SK-N-SH treated with all-trans-retinoic acid at 6 μM for 48 hours (cell line): ENCODE results near the gene GTF2F2.

Source experiments
- ATAC-seq: fragments of 200-7000 bp; cut with Tn5 transposase; 3 replicates; pipeline ENCODE4 v1.9.1; 2020; ENCODE audit warnings: mild to moderate bottlenecking, moderate library complexity
- CREB5 ChIP-seq: fragments of 250-450 bp; sonication (Bioruptor Pico); IDR thresholded peaks from 2 replicates; pipeline ENCODE4 v1.5.1; 2020; ENCODE audit warnings: low read depth, mild to moderate bottlenecking, moderate library complexity
- CSDC2 ChIP-seq: fragments of 250-450 bp; sonication (Bioruptor Pico); IDR thresholded peaks from 2 replicates; pipeline ENCODE4 v1.5.0; 2020; ENCODE audit warnings: mild to moderate bottlenecking, moderate library complexity
- GLIS3 ChIP-seq: fragments of 250-450 bp; sonication (Bioruptor Pico); IDR thresholded peaks from 2 replicates; pipeline ENCODE4 v1.5.0; 2020; ENCODE audit warnings: mild to moderate bottlenecking, moderate library complexity
- ISL1 ChIP-seq: fragments of 250-450 bp; sonication (Bioruptor Pico); IDR thresholded peaks from 2 replicates; pipeline ENCODE4 v2.1.2; 2022; ENCODE audit warnings: mild to moderate bottlenecking, moderate library complexity
- OSR1 ChIP-seq: fragments of 250-450 bp; sonication (Bioruptor Pico); IDR thresholded peaks from 2 replicates; pipeline ENCODE4 v1.8.0; 2022; ENCODE audit warnings: moderate library complexity, mild to moderate bottlenecking, inconsistent platforms
- POU6F1 ChIP-seq: fragments of 250-450 bp; sonication (Bioruptor Pico); IDR thresholded peaks from 2 replicates; pipeline ENCODE4 v1.8.0; 2021; ENCODE audit warnings: low read depth, mild to moderate bottlenecking, moderate library complexity, borderline replicate concordance
- PPARA ChIP-seq: fragments of 250-450 bp; sonication (Bioruptor Pico); IDR thresholded peaks from 2 replicates; pipeline ENCODE4 v1.5.0; 2020; ENCODE audit warnings: mild to moderate bottlenecking, borderline replicate concordance
- RARB ChIP-seq: fragments of 250-450 bp; sonication (Bioruptor Pico); IDR thresholded peaks from 2 replicates; pipeline ENCODE4 v1.8.0; 2021; ENCODE audit warnings: mild to moderate bottlenecking, moderate library complexity
- SNAI2 ChIP-seq: fragments of 250-450 bp; sonication (Bioruptor Pico); IDR thresholded peaks from 2 replicates; pipeline ENCODE4 v1.5.0; 2020; ENCODE audit warnings: mild to moderate bottlenecking, moderate library complexity
- TCF4 ChIP-seq: fragments of 250-450 bp; sonication (Bioruptor Pico); IDR thresholded peaks from 2 replicates; pipeline ENCODE4 v1.8.0; 2021; ENCODE audit warnings: mild to moderate bottlenecking, moderate library complexity, borderline replicate concordance
- TOX ChIP-seq: fragments of 250-450 bp; sonication (Bioruptor Pico); IDR thresholded peaks from 2 replicates; pipeline ENCODE4 v1.8.0; 2021; ENCODE audit warnings: mild to moderate bottlenecking, moderate library complexity, borderline replicate concordance
- ZC3H10 ChIP-seq: fragments of 250-450 bp; sonication (Bioruptor Pico); IDR thresholded peaks from 2 replicates; pipeline ENCODE4 v1.5.1; 2021; ENCODE audit warnings: mild to moderate bottlenecking, moderate library complexity
- ZFP3 ChIP-seq: fragments of 250-450 bp; sonication (Bioruptor Pico); IDR thresholded peaks from 2 replicates; pipeline ENCODE4 v1.5.0; 2020; ENCODE audit warnings: mild to moderate bottlenecking, moderate library complexity
- ZNF565 ChIP-seq: fragments of 450-650 bp; formaldehyde crosslinking; conservative IDR thresholded peaks from 2 replicates; pipeline ENCODE4 v1.5.0; 2020; ENCODE audit warnings: low read depth, mild to moderate bottlenecking, moderate library complexity
- ZNF70 ChIP-seq: fragments of 450-650 bp; formaldehyde crosslinking; IDR thresholded peaks from 2 replicates; pipeline ENCODE4 v1.5.0; 2020; ENCODE audit warnings: mild to moderate bottlenecking, moderate library complexity
- ZNF8 ChIP-seq: fragments of 450-650 bp; formaldehyde crosslinking; IDR thresholded peaks from 2 replicates; pipeline ENCODE4 v1.5.0; 2020; ENCODE audit warnings: mild to moderate bottlenecking, moderate library complexity
- TF ChIP-seq, protein P1 (sequence below): fragments of 250-450 bp; sonication (Bioruptor Pico); IDR thresholded peaks from 2 replicates; pipeline ENCODE4 v1.5.1; 2021; ENCODE audit warnings: mild to moderate bottlenecking, moderate library complexity
- TF ChIP-seq, protein P2 (sequence below): fragments of 250-450 bp; sonication (Bioruptor Pico); IDR thresholded peaks from 2 replicates; pipeline ENCODE4 v1.8.0; 2020; ENCODE audit warnings: mild to moderate bottlenecking, moderate library complexity, borderline replicate concordance

Gene GTF2F2

GRCh38 chr13:45231305-45231704 lies 111.0 kb downstream of the GTF2F2 start:
- ATAC-seq, result no peak; the same call in 2 of the 3 replicates
- no peak for TF ChIP-seq ZNF70
- TF ChIP-seq ZNF8 (CRISPR knock-in tag), result no peak
- TF ChIP-seq CSDC2, result no peak
- no peak for TF ChIP-seq GLIS3 (CRISPR knock-in tag)
- no peak for TF ChIP-seq ZNF565 (CRISPR knock-in tag)
- TF ChIP-seq ZC3H10 (CRISPR knock-in tag), result no peak
- no peak for TF ChIP-seq ZFP3 (CRISPR knock-in tag)
- TF ChIP-seq ISL1 (CRISPR knock-in tag), result no peak

DNA sequence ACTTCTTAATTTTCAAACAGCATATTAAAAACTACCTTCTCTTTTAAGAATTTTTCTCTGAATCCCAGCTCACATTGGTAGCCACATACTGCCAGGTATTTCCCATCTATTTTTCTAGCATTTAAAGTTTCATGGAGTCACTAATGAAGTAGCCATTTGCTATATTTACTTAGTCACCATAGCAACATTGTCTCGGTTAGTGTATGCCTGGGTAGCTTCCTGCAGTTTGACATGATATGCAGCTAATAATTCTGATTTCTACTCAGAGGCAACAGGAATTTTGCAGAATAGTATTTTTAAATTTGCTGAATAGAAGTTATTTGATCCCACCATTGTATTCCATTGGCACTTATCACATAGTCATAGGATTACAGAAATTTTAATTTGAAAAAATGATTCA lies 111.4 kb downstream of the GTF2F2 start:
- peak; percentile 73 for ATAC-seq
- peak; percentile 58 for TF ChIP-seq ISL1 (CRISPR knock-in tag)
- no peak for TF ChIP-seq CREB5 (CRISPR knock-in tag)

DNA sequence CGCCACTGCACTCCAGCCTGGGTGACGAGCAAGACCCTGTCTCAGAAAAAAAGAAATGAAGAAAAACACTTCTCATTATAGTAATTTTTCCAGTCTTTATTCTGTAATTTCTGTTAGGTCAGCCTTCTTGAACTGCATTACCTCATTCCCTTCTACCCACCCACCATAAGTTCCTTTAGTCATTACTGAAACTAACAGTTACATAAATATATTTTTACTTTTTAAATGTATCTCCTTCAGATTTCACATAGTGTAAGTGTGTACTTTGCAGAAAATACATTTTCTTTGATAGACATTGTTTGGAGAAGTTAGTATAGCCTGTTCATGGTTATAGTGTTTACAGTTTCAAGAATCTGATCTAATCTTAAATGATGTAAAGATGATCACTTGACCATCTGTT lies 112.3 kb downstream of the GTF2F2 start:
- TF ChIP-seq, protein P1, sequence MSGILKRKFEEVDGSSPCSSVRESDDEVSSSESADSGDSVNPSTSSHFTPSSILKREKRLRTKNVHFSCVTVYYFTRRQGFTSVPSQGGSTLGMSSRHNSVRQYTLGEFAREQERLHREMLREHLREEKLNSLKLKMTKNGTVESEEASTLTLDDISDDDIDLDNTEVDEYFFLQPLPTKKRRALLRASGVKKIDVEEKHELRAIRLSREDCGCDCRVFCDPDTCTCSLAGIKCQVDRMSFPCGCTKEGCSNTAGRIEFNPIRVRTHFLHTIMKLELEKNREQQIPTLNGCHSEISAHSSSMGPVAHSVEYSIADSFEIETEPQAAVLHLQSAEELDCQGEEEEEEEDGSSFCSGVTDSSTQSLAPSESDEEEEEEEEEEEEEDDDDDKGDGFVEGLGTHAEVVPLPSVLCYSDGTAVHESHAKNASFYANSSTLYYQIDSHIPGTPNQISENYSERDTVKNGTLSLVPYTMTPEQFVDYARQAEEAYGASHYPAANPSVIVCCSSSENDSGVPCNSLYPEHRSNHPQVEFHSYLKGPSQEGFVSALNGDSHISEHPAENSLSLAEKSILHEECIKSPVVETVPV (CRISPR knock-in tag), result no peak
- TF ChIP-seq CSDC2, result no peak
- no peak for TF ChIP-seq OSR1 (CRISPR knock-in tag)
- TF ChIP-seq PPARA (CRISPR knock-in tag), result no peak
- TF ChIP-seq POU6F1 (CRISPR knock-in tag), result no peak
- TF ChIP-seq RARB (CRISPR knock-in tag), result no peak
- ATAC-seq, result no peak

DNA sequence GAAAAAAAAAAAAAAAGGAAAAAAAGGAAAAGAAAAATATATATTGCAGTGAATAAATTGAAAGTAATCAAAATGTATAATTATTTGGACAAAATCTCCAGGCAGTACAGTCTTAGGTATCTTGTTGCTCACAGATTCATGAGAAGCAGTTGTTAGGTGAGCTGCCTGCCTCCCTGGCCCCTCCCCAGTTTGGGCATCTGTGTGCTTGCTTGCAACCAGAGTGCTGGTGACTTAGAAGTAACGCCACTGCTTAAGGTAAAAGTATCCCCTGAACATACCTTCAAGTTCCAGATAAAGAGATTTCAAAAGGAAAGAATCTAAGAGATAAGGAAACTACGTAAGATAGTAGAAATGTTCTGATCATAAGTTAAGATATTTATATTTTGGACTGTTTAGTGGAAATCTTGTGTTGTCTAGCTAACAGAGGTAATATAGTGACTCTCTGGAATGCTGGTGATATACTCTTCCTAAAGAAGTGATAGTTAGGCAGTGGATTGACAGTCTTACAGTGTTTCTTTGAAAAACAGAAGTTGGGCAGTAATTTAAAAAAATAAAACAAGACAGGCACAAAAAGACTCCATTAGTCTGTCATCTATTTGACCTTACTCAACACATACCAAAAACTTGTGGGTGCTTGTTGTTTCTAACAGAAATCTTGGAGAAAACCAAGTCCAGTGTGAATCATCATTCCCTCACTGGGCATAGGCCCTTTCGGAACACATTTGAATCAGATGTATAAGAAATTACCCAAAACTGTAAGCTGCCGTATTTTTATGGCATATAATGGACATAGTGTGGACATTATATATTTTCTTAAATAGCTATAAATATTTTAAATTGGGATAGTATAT lies 118.9 kb downstream of the GTF2F2 start:
- no peak for ATAC-seq
- TF ChIP-seq ZC3H10 (CRISPR knock-in tag) (no peak), ZFP3 (CRISPR knock-in tag) (no peak), TOX (CRISPR knock-in tag) (no peak), SNAI2 (no peak), OSR1 (CRISPR knock-in tag) (no peak), GLIS3 (CRISPR knock-in tag) (no peak), PPARA (CRISPR knock-in tag) (no peak), ISL1 (CRISPR knock-in tag) (no peak)
- TF ChIP-seq, protein P2, sequence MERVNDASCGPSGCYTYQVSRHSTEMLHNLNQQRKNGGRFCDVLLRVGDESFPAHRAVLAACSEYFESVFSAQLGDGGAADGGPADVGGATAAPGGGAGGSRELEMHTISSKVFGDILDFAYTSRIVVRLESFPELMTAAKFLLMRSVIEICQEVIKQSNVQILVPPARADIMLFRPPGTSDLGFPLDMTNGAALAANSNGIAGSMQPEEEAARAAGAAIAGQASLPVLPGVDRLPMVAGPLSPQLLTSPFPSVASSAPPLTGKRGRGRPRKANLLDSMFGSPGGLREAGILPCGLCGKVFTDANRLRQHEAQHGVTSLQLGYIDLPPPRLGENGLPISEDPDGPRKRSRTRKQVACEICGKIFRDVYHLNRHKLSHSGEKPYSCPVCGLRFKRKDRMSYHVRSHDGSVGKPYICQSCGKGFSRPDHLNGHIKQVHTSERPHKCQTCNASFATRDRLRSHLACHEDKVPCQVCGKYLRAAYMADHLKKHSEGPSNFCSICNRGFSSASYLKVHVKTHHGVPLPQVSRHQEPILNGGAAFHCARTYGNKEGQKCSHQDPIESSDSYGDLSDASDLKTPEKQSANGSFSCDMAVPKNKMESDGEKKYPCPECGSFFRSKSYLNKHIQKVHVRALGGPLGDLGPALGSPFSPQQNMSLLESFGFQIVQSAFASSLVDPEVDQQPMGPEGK, result no peak

DNA sequence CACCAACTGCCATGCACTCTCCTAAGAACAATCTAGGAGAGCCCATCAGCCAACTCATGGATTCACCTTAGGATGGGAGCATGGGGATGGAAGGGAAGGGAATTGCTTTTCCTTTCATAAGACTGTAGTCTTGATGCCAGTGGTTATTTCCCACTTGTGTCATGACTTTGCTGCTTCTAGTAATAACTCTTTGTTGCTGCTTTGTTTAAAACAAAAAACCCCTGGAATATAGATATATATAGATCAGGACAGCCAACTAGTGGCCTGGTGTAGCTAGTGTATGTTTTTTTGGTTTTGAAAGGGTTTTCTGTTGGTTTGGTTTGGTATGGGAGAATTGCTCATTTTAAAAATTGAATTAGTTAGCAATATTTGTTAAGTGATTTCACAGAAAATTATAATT lies 119.8 kb downstream of the GTF2F2 start:
- ATAC-seq, result no peak
- TF ChIP-seq RARB (CRISPR knock-in tag) (no peak), POU6F1 (CRISPR knock-in tag) (no peak), TCF4 (CRISPR knock-in tag) (no peak), PPARA (CRISPR knock-in tag) (no peak)
- TF ChIP-seq, protein P1 (CRISPR knock-in tag), result no peak
- TF ChIP-seq, all 23 proteins: peak for 0
